ENCODE results near the gene SYT6.

- TF ChIP-seq, protein P1, sequence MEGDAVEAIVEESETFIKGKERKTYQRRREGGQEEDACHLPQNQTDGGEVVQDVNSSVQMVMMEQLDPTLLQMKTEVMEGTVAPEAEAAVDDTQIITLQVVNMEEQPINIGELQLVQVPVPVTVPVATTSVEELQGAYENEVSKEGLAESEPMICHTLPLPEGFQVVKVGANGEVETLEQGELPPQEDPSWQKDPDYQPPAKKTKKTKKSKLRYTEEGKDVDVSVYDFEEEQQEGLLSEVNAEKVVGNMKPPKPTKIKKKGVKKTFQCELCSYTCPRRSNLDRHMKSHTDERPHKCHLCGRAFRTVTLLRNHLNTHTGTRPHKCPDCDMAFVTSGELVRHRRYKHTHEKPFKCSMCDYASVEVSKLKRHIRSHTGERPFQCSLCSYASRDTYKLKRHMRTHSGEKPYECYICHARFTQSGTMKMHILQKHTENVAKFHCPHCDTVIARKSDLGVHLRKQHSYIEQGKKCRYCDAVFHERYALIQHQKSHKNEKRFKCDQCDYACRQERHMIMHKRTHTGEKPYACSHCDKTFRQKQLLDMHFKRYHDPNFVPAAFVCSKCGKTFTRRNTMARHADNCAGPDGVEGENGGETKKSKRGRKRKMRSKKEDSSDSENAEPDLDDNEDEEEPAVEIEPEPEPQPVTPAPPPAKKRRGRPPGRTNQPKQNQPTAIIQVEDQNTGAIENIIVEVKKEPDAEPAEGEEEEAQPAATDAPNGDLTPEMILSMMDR (IDR thresholded peaks at IDR 0.05; ENCODE audit: insufficient read depth, low read length, poor library complexity, severe bottlenecking), result no peak
- no peak for TF ChIP-seq EZH2phosphoT487 (conservative IDR thresholded peaks at IDR 0.05; ENCODE audit: low read length)
Measured at GRCh38 chr1:114108751-114109255, 44.9 kb downstream of the SYT6 start.

Data from SU-DHL-6 (cell line).